HK-2 (cell line): ENCODE data around the gene ANKRD42.
"Not testable (repeated sequence)": the region's sequence is repeated elsewhere in the genome, so short reads cannot be mapped to it uniquely, and the experiment has no call there.

Experiments
- DNase-seq: peaks from one replicate; pipeline ENCODE4 v3.0.0-alpha.2; 2018; ENCODE audit not compliant: unreplicated experiment

ANKRD42 gene

DNA sequence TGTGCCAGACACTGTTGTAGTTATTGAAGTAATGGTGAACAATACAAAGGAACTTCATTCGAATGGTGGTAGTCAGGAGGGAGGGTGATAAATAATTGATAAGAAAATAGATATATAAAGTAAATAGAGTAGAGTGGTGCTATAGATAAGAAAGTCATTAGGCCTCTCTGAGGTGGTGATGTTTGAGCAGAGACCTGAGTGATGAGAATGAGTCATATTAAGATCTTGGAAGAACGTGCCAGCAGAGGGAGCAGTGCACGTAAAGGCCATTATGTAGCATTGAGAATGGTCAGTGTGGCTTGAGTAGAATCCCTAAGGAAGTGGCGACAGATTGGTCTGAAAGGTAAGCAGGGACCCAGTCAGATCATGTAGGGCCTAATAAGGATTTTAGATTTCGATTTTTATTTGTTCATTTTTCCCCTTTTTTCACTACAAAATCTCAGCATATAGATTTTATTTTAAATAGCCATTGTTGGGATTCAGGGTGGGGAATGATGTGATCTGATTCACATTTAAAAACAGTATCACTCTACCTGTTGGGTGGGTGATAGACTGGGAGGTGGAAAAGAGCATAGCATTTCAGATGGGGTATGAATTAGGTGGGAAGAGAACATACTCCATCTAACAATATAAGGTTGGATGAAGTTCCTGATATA, 47.9 kb downstream of the ANKRD42 start:
- peak; percentile 29 for DNase-seq

DNA sequence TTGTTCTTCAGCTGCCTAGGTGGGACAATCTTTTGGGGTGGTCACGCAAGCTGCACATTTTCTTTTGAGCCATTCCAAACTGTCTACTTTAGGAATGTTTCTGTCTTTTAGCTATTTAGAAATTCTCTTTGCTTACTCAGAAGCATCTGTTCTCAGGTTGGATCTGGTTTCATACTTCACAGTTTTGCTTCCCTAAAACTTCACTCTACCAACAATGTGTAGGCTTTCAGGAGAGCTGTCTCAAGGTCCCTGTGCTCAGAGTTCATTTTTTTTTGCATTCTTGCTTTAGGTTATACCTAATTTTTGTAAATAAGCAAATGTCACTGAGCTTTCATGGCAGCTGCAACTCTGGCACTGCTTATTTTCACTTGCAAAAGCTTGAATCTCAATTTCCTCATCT, 55.9 kb downstream of the ANKRD42 start:
- no peak for DNase-seq

DNA sequence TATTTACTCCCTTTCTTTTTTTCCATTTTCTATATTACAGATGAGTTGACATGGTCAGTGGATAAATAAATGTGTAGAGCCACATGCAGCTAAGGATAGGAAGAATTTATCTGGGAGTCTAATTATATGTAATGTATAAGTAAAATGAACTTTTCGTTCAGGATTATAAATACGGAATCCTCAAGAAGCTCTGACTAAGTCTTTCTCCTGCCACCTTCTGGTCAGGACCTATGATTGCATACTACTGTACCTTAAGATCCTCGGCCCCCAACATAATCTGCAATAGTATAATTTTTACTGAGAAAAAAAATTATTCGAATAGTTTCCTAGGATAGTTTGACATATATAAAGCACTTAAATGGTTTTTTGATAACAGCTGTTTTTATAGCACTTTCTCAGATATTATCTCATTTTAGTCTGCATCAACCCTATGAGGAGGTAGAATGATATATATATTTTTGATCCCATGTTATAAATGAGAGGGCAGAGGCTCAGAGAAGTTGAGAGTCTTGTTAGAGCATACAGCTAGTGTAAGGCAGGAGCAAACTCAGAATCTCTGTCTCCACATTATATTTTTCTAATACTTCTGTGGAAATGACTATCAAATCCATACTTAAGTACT, 56.6 kb downstream of the ANKRD42 start:
- no peak for DNase-seq

DNA sequence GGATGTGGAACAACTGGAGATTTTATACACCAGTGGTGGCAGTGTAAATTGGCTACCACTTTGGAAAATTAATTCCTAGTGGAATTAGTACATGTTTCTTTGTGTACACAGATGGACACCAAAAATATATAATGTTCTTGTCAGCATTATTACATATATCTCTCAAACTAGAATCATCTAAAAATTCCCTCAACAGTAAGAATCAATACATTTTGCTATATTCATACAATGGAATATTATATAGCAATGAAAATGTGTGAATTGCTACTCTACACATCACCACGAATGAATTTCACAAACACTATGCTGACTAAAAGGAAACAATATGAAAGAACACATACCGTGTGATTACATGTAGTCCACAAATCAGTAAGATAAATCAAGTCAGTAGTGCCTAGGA, 58.8 kb downstream of the ANKRD42 start:
- no peak for DNase-seq

DNA sequence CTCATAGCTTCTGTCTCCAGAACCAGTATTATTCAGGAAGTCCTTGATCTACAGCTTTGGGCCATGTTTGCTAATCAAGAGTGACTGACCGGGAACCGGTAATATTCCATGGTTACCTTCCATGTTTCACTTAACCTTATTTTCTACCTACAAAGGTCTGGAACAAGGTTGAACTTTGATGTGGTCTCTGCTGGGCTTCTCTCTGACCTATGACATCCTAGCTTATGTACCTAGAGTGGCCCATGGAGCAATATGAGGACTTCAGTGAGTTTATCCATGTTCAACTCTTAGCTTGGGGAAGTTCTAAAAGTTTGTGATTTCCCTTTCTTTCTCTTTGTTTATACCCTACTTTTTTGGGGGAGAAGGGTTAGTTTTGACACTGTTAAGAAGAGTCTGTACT, 59.4 kb downstream of the ANKRD42 start:
- DNase-seq: no peak

DNA sequence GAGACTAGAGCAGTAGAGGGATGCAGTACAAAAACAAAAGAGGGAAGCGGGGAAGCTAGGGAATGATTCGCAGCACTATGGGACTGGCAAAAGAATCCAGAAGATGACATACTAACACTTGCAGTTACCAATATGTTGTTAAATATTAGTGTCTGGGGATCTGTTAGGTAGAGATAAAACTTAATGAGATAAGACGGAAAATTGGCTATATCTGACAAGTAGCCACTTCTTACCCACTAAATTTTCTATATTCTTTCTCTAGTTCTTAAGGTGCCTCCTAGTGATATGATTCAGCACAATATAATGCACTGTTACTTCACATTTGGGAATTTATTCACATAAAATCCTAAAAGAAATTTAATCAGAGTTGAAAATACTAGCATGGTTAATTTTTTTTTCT, 61.9 kb downstream of the ANKRD42 start:
- DNase-seq: no peak

DNA sequence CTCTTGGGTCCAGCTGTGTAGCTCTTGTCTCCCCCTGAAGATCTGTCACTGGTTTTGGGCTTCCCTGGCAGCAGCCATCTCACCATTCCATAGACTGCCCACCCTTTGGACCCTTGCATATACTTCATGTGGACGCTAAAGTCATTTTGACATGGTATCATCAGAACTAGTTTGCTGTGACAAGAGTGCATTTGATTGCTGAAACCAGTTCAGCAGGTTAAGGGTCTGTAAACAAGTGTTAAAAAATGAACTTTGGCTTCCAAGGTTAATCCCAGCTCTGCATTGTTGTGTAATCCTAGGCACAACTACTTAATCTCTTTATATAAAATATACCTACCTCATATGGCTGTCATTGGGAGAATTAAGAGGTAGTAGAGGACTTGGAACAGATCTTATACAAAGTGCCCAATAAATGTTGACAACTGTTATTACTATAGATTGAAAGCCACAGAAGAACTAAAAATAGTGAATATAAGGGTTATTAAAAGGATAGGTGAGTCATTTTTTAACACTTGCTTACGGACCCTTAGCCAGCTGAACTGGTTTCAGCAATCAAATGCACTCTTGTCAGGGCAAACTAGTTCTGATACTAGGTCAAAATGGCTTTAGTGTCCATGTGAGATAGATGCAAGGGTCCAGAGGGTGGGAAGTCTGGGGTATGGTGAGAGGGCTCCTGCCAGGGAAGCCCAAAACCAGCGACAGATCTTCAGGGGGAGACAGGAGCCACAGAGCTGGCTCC, 63.3 kb downstream of the ANKRD42 start:
- DNase-seq: no peak

DNA sequence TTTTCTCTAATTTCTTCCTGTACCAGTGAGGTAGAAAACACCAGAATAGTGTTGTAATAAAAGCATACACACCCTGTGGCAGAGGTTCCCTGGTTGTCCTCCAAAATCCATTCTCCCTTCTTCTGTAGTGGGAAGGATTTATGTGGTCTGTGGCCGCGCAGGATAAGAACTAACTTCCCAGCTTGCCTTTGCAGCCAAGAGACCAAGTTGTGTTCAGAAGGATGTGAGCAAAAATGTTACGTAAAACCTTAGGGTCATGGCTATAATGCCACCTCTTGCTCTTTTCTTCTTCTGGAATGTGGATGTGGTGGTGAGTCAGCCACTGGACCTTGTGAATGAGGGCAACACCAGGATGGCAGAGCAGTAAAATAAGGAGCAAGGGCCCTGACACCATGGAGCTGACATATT, 64.3 kb downstream of the ANKRD42 start:
- peak; percentile 22 for DNase-seq

DNA sequence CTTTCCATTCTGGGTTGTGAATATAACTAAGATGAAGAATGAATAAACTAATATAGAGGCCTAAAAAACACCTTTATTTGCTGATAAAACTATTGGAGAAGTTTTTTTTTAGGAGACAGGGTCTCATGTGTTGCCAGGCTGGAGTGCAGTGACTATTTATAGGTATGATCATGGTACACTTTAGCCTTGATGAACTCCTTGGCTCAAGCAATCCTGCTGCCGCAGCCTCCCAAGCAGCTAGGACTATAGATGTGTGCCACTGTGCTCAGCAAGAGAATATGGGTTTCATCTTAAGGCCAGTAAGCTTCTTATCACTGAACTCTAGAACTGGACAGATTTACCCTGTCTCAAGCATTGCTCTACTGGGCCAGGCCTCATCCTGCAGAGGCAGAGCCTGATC, 66.0 kb downstream of the ANKRD42 start:
- no peak for DNase-seq

DNA sequence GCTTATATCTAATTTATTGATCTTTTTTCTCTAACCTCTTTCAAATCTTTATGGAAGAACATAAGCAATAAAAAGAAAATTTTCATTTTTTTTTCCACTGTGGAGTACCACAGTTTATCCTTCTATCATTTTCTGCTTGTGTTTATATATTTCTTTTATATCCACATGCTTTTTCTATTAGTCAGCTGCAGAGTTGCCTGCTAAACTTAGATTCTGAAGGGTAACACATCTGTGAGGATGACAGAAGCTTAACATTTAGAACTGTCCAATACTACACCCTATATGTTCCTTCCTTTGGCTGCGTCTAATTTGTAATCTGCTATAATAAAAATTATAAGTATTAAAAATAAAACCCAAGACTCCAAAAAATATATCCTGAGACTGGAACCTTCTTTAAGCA, 71.8 kb downstream of the ANKRD42 start:
- DNase-seq: no peak

DNA sequence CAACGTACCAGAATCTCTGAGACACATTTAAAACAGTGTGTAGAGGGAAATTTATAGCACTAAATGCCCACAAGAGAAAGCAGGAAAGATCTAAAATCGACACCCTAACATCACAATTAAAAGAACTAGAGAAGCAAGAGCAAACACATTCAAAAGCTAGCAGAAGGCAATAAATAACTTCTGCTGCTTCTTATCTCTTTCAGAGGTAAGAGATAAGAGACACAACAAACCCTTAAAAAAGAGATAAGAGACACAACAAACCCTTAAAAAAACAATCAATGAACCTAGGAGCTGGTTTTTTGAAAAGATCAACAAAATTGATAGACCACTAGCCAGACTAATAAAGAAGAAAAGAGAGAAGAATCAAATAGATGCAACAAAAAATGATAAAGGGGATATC, 75.6 kb downstream of the ANKRD42 start:
- not testable (repeated sequence) for DNase-seq

DNA sequence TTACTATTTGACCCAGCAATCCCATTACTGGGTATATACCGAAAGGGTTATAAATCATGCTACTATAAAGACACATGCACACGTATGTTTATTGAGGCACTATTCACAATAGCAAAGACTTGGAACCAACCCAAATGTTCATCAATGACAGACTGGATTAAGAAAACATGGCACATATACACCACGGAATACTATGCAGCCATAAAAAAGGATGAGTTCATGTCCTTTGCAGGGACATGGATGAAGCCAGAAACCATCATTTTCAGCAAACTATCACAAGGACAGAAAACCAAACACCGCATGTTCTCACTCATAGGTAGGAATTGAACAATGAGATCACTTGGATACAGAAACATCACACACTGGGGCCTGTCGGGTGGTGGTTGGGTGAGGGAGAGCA, 78.2 kb downstream of the ANKRD42 start:
- not testable (repeated sequence) for DNase-seq

DNA sequence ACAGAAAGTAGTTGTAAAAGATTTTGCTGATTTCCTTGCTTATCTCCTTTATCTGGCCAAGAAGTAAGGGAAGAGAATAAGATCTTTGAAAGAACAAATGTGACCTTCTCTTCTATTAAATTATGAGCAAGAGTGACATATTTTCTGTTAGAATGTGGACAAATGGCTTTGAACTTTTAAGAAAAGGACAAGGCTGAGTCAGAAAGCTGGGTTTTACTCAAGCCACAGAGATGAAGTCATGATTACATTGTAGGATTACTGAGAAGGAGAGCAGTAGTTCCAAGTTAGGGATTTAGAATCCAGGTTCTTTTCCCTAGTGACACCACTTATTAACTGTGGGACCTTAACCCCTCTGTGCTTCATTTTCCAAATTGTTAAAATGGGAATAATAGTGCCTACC, 79.1 kb downstream of the ANKRD42 start:
- DNase-seq: no peak

DNA sequence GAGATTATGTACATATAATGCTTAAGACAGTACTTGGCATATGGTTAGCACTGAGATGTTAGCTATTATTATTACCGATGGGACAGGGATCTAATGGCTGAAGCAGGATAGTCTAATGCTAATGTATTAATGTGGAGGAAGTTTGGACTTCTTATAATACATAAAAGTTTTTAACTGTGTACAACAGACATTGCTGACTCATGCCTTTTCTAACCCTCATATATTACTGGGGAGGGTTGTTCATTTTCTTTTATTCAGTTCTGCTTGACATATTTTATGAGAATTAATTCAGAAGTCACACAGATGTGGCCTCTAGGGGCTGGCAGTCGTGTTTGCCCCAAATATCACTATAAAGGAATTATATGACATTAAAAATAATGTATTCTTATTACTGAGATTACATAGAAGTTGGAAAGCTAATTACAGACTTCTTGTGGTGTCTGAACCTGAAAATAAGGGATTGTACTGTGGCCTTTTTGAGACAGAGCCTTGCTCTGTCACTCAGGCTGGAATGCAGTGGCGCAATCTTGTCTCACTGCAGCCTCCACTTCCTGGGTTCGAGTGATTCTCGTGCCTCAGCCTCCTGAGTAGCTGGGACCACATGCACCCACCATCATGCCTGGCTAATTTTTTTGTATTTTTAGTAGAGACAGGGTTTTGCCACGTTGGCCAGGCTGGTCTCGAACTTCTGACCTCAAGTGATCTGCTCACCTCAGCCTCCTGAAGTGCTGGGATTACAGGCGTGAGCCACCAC, 82.6 kb downstream of the ANKRD42 start:
- no peak for DNase-seq

DNA sequence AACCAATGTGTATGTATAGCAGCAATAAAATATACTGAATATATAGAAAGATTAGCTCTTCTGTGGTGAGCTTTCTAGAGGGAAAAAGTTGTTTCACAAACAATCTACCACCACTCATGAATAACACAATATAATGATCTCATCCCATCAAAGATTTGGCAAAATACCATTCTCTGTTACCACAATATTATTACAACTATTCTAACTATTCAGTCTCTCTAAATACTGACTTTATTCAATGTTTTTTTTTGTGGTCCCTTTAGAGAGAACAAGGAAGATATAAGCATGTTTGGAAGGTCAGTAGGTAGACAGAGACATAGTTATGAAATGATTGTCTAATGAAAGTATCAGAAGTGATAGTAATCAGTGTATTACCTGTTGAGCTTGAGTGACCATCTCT, 84.8 kb downstream of the ANKRD42 start:
- DNase-seq: no peak

DNA sequence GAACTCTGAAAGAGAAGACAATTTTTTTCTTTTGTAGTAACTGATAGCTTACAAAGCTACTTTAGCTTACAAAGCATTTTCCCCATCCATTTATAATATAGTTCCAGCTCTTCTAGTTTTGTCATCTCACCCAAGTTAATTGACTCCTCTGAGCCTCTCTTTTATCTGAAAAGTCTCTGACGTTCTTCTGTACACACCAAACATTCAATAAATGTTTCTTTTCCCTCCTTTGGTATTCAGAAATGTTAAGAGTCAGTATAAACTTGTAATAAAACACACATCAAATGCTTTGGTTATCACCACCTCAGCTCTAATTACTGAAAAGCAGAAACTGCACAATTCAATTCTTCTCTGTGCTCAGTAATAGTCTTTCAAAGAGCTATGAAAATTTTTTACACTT, 86.7 kb downstream of the ANKRD42 start:
- no peak for DNase-seq

DNA sequence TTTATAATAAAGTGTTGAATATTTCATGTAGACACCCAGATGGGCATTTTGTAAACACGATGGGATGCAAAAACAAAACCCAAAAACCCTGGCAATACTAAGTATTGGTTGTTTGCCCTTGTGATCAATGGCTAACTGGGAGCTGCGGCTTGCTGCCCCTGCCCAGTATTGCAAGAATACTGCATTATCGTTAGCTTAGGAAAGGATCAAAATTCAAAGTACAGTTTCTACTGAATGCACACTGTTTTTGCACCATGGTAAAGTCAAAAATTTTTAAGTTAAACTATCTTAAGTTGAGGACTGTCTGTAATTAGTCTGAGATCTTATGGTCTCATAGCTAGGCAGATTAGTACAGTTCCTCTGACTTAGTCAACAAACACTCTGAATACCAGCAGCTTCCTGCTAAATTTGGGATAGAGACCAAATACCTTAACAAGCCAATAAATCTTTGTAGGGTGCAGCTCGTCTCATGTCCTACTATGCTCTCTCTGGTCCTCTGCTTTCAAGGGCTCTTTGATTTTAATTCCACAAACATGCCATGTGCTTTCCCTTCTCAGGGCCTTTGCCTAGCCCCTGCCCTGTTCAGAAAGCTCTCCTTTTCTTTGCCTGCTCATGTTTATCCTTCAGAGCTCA, 88.7 kb downstream of the ANKRD42 start:
- no peak for DNase-seq

DNA sequence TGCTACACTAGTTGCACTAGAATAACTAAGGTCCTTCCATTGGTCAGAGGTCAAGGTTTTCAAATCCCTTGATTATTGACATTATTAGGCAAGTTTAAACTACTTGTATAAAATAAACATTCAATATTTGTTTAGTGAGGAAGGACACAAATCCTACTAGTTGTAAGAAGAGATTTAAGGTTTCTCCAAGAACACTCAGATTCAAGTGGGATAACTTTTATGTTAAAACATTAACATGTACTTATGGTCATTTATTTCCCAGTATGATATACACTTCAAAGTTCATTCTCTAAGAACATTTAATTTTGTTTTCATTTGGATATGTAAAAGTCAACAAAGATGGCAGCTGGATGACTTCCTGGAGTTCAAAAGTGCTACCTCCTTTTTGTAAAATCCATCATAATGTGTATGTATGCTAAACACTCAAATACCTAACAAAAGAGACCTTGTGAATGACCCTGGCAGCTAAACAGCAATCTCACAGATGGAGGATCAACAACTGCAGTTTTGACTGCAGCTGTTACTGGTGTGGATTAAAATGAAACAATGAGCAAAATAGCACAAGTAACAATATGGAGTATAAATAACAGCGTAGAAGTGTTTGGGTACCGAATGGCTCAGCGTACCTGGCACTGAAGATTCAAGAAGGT, 91.1 kb downstream of the ANKRD42 start:
- no peak for DNase-seq

DNA sequence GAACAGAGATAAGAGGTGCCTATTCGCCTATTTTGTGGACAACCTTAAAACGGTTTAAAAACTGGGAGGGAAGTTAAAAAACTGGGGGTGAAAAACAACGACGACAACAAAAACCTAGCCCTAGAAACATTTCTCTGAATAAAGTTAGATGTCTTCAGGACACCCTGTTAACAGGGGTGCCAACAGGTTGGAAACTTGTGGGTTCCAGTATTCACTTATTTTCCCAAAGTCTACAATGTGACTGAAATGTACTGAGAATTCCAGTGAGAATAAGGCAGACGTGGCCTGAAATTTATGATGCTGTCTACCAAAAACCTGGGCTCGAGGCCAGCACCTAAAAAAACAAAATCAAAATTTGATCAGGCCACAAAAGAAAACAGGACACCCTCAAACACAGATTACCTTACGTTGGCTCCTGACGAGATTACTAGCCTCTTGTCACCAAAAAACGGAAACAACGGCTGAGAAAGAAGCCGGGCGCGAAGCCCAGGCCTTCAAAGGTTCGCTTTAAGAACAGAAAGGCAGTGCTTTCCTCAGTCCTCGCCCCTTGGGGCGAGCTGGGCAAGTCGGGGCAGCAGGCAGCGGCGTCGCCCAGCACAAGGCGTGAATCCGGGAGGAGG, 91.7 kb downstream of the ANKRD42 start:
- DNase-seq: no peak

DNA sequence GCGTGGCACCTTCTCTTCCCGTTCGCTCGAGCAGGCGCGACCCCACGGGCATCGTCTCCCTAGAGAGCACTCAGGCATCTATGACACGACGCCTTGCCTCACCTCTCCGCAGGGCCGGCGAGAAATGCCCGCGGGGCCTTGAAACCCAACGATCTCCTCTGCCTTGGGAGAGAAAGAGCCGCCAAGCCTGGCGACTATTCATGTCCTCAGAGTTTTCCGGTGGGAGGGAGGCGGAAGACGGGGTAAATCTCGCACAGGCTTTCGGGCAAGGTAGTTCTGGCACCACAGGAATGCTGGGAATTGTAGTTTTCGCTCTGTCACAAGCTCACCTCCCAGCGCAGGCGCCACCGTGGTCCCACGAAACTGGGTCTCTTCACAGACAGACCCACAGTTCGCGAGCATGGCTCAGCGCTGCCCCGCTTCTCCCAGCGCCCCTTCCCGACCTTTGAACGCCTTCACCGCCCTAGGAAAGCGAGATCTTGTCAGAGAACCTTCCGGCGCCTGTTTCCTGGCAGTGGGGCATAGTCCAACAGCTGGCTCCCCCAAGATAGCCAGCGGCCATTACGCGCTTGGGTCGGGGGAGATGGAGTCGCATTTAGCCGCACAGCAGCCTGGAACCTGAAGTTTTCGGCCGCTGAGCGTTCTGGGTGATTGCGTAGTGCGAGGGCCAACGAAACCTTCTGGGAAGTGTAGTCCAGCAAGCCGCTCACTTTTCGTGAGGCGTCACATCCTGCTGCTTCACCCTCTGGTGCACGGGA, 92.4 kb downstream of the ANKRD42 start, which contains the start of gene CCDC90B:
Gene CCDC90B (minus strand): TSS at position 597 of the 758 bp plus-strand sequence. CDS start 395 bp downstream, at position 202.
- peak; percentile 88 for DNase-seq
